HepG2 (cell line): ENCODE data around the gene GRB2. TPM values are rescaled to one million over a fixed set of nuclear protein-coding genes. Genes with fewer than 3 reads are reported as not detected.

Experiments
- ARNT2 ChIP-seq: sonication (generic); formaldehyde crosslinking; IDR thresholded peaks from 2 replicates; pipeline ENCODE4 v1.8.0; 2022; ENCODE audit warnings: mild to moderate bottlenecking, low read depth, missing genetic modification reagents, moderate library complexity
- CHD4 ChIP-seq: fragments of 200-600 bp; sonication (generic); IDR thresholded peaks from 2 replicates; pipeline ENCODE4 v1.7.0; 2017; ENCODE audit warnings: mild to moderate bottlenecking, low read length, borderline replicate concordance
- DNMT3B ChIP-seq: conservative IDR thresholded peaks from 2 replicates; pipeline ENCODE4 v1.6.1; 2016; ENCODE audit warnings: missing biosample characterization, control low read depth
- ETV6 ChIP-seq: sonication (generic); formaldehyde crosslinking; conservative IDR thresholded peaks from 2 replicates; pipeline ENCODE4 v1.4.0; 2020; ENCODE audit warnings: missing genetic modification reagents
- FLYWCH1 ChIP-seq: sonication (generic); formaldehyde crosslinking; IDR thresholded peaks from 2 replicates; pipeline ENCODE4 v1.8.1; 2023; ENCODE audit warnings: mild to moderate bottlenecking, missing genetic modification reagents
- GATAD2A ChIP-seq: IDR thresholded peaks from 2 replicates; pipeline ENCODE4 v1.6.1; 2016
- GPN1 ChIP-seq: sonication (generic); formaldehyde crosslinking; IDR thresholded peaks from 2 replicates; pipeline ENCODE4 v1.5.1; 2020; ENCODE audit warnings: missing genetic modification reagents, borderline replicate concordance
- KDM3A ChIP-seq: IDR thresholded peaks from 2 replicates; pipeline ENCODE4 v1.6.1; 2018; ENCODE audit warnings: low read depth, missing compliant biosample characterization
- KLF15 ChIP-seq: sonication (generic); formaldehyde crosslinking; IDR thresholded peaks from 2 replicates; pipeline ENCODE4 v1.8.1; 2023; ENCODE audit warnings: borderline replicate concordance, mild to moderate bottlenecking, inconsistent platforms, missing genetic modification reagents, mixed read lengths
- KLF9 ChIP-seq: IDR thresholded peaks from 2 replicates; pipeline ENCODE4 v1.6.1; 2016; ENCODE audit warnings: low read depth
- MATR3 ChIP-seq: sonication (generic); formaldehyde crosslinking; IDR thresholded peaks from 2 replicates; pipeline ENCODE4 v1.4.0; 2020; ENCODE audit warnings: missing genetic modification reagents
- MAZ ChIP-seq, 2 experiments: sonication (generic) in 1 of 2; formaldehyde crosslinking in 1 of 2; IDR thresholded peaks; 2 replicates each; pipeline versions ENCODE4 v1.5.0 to v1.6.1; 2012 to 2020; ENCODE audit warnings: low read depth in 2 of 2, mild to moderate bottlenecking in 2 of 2, borderline replicate concordance in 1 of 2, improper control_type of control experiment in 1 of 2, low read length in 1 of 2, missing genetic modification reagents in 1 of 2, moderate library complexity in 1 of 2
- MTF1 ChIP-seq: sonication (generic); formaldehyde crosslinking; IDR thresholded peaks from 2 replicates; pipeline ENCODE4 v1.5.0; 2020; ENCODE audit warnings: missing genetic modification reagents
- NCOA1 ChIP-seq: sonication (generic); formaldehyde crosslinking; IDR thresholded peaks from 2 replicates; pipeline ENCODE4 v1.9.0; 2021; ENCODE audit warnings: missing genetic modification reagents
- PPARG ChIP-seq: conservative IDR thresholded peaks from 2 replicates; pipeline ENCODE4 v1.6.1; 2016; ENCODE audit warnings: missing biosample characterization, missing genetic modification reagents
- SAP130 ChIP-seq: IDR thresholded peaks from 2 replicates; pipeline ENCODE4 v1.6.1; 2016; ENCODE audit warnings: low read depth
- SIN3A ChIP-seq: IDR thresholded peaks from 2 replicates; pipeline ENCODE4 v1.6.1; 2011; ENCODE audit warnings: low read depth, mild to moderate bottlenecking, control low read depth, low read length, borderline replicate concordance
- TMF1 ChIP-seq: sonication (generic); formaldehyde crosslinking; IDR thresholded peaks from 2 replicates; pipeline ENCODE4 v1.8.1; 2022; ENCODE audit warnings: low read depth, missing genetic modification reagents
- ZNF136 ChIP-seq: sonication (generic); formaldehyde crosslinking; IDR thresholded peaks from 2 replicates; pipeline ENCODE4 v1.8.1; 2022; ENCODE audit warnings: low read depth, mild to moderate bottlenecking, moderate library complexity, missing genetic modification reagents
- ZNF17 ChIP-seq: sonication (generic); formaldehyde crosslinking; IDR thresholded peaks from 2 replicates; pipeline ENCODE4 v1.5.0; 2020; ENCODE audit warnings: mild to moderate bottlenecking, missing genetic modification reagents
- ZNF333 ChIP-seq: sonication (generic); formaldehyde crosslinking; IDR thresholded peaks from 2 replicates; pipeline ENCODE4 v1.4.0; 2020; ENCODE audit warnings: mild to moderate bottlenecking, missing genetic modification reagents, borderline replicate concordance
- ZNF569 ChIP-seq: sonication (generic); formaldehyde crosslinking; IDR thresholded peaks from 2 replicates; pipeline ENCODE4 v1.5.0; 2020; ENCODE audit warnings: mild to moderate bottlenecking, missing genetic modification reagents, moderate library complexity, borderline replicate concordance
- ZNF816 ChIP-seq: sonication (generic); formaldehyde crosslinking; IDR thresholded peaks from 2 replicates; pipeline ENCODE4 v1.8.0; 2022; ENCODE audit warnings: missing genetic modification reagents, mild to moderate bottlenecking, borderline replicate concordance
- ZSCAN29 ChIP-seq: sonication (generic); formaldehyde crosslinking; conservative IDR thresholded peaks from 2 replicates; pipeline ENCODE4 v1.4.0; 2020; ENCODE audit warnings: mild to moderate bottlenecking, missing genetic modification reagents
- polyA plus RNA-seq, 8 experiments: library from polyadenylated mRNA; depleted of rRNA in 3 of 8; stranded (reverse) in 7 of 8; unstranded in 1 of 8; fragments of >200 nt; fragmentation: Illumina TruSeq in 4 of 8; extraction: Trizol in 4 of 8; gene quantifications; 2 replicates each; pipeline versions ENCODE4 v1.2.1 to v1.2.3, GENCODE V29; 2011 to 2016; ENCODE audit warnings: low read depth in 4 of 8, missing spikeins in 1 of 8, mixed read lengths in 1 of 8; ENCODE audit not compliant: insufficient read depth in 1 of 8
- total RNA-seq, 5 experiments: library from RNA; depleted of rRNA; stranded (reverse); fragments of >200 nt; fragmentation: Illumina TruSeq; extraction: Trizol; gene quantifications; 2 replicates each; pipeline ENCODE4 v1.2.3, GENCODE V29; 2016; ENCODE audit warnings: low read depth in 1 of 5
- TF ChIP-seq, protein P1 (sequence below): sonication (generic); formaldehyde crosslinking; IDR thresholded peaks from 2 replicates; pipeline ENCODE4; 2020; ENCODE audit warnings: missing genetic modification reagents, mild to moderate bottlenecking, borderline replicate concordance
- TF ChIP-seq, protein P2 (sequence below): sonication (generic); formaldehyde crosslinking; IDR thresholded peaks from 2 replicates; pipeline ENCODE4 v1.4.0; 2020; ENCODE audit warnings: mild to moderate bottlenecking, low read depth, missing genetic modification reagents

Gene GRB2
- total and polyA plus RNA-seq, 2 of the 13 experiments (the other 11 are each of a cell fraction or from before 2014, with no cell fraction given): 84.6 to 92.3 TPM

DNA sequence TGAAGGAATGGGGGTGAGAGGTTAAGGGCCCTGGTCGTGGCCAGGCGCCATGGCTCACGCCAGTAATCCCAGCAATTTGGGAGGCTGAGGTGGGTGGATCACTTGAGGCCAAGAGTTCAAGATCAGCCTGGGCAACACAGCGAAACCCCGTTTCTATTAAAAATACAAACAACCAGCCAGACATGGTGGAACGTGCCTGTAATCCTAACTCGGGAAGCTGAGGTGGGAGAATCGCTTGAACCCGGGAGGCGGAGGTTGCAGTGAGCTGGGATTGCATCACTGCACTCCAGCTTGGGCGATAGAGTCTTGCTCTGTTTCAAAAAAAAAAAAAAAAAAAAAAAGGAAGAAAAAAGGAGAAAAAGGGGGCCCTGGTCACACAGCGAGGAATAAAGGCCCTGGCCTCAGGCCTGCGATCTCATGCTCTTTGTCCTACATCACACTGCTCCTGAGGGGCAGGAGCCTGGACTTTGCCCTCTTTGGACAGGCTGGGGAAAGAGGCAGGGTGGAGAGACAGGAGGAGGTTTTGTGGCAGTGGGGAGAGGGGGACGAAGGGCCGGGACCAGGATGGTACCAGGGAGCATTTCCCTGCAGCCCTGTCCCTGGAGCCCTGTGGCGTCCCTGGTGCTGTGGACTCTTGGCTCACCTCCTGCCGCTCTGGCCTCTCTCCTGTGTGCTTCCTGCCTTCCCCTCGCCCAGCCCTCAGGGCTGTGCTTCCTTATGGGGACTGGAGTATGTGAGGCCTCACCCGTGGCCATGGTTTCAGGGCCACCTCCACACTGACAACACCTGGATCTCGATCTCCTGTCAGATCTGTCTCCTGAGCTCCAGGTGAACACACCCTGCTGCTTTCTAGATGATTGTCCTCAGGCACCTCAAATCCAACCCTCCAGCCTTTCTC lies 96.5 kb downstream of the GRB2 start (continued):
- TF ChIP-seq, protein P1, sequence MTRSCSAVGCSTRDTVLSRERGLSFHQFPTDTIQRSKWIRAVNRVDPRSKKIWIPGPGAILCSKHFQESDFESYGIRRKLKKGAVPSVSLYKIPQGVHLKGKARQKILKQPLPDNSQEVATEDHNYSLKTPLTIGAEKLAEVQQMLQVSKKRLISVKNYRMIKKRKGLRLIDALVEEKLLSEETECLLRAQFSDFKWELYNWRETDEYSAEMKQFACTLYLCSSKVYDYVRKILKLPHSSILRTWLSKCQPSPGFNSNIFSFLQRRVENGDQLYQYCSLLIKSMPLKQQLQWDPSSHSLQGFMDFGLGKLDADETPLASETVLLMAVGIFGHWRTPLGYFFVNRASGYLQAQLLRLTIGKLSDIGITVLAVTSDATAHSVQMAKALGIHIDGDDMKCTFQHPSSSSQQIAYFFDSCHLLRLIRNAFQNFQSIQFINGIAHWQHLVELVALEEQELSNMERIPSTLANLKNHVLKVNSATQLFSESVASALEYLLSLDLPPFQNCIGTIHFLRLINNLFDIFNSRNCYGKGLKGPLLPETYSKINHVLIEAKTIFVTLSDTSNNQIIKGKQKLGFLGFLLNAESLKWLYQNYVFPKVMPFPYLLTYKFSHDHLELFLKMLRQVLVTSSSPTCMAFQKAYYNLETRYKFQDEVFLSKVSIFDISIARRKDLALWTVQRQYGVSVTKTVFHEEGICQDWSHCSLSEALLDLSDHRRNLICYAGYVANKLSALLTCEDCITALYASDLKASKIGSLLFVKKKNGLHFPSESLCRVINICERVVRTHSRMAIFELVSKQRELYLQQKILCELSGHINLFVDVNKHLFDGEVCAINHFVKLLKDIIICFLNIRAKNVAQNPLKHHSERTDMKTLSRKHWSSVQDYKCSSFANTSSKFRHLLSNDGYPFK (CRISPR knock-in tag): no peak; the same call in 1 of the 2 replicates
- peak; percentile 67; the same call in 1 of the 2 replicates for TF ChIP-seq TMF1
- peak; percentile 65; the same call in 1 of the 2 replicates for TF ChIP-seq ZSCAN29 (CRISPR knock-in tag)
- peak; percentile 70; the same call in 1 of the 2 replicates for TF ChIP-seq ZNF17 (CRISPR knock-in tag)
- no peak for TF ChIP-seq MATR3 (CRISPR knock-in tag)
- peak; percentile 77; the same call in 1 of the 2 replicates for TF ChIP-seq ZNF816 (CRISPR knock-in tag)
- TF ChIP-seq SAP130 (CRISPR knock-in tag): peak; percentile 85
- TF ChIP-seq KLF9: peak; percentile 74; the same call in 1 of the 2 replicates
- no peak for TF ChIP-seq KLF15 (CRISPR knock-in tag)
- TF ChIP-seq ETV6 (CRISPR knock-in tag): no peak; the same call in 1 of the 2 replicates
- TF ChIP-seq ZNF136 (CRISPR knock-in tag): peak; percentile 53; the same call in 1 of the 2 replicates
- TF ChIP-seq GPN1: no peak; the same call in 1 of the 2 replicates
- peak; percentile 84 for TF ChIP-seq ARNT2 (CRISPR knock-in tag)
- no peak for TF ChIP-seq MAZ (IDR thresholded peaks at IDR 0.05; ENCODE audit: borderline replicate concordance, low read depth, low read length)
- TF ChIP-seq MAZ (CRISPR knock-in tag; IDR thresholded peaks at IDR 0.05; ENCODE audit: low read depth): peak; percentile 72
- TF ChIP-seq ZNF333 (CRISPR knock-in tag): no peak
- TF ChIP-seq GATAD2A (CRISPR knock-in tag): peak; percentile 88
- no peak for TF ChIP-seq CHD4
- peak; percentile 99 for TF ChIP-seq PPARG (CRISPR knock-in tag)
- TF ChIP-seq NCOA1: no peak
- no peak for TF ChIP-seq FLYWCH1 (CRISPR knock-in tag)
- no peak for TF ChIP-seq ZNF569 (CRISPR knock-in tag)
- TF ChIP-seq, protein P2, sequence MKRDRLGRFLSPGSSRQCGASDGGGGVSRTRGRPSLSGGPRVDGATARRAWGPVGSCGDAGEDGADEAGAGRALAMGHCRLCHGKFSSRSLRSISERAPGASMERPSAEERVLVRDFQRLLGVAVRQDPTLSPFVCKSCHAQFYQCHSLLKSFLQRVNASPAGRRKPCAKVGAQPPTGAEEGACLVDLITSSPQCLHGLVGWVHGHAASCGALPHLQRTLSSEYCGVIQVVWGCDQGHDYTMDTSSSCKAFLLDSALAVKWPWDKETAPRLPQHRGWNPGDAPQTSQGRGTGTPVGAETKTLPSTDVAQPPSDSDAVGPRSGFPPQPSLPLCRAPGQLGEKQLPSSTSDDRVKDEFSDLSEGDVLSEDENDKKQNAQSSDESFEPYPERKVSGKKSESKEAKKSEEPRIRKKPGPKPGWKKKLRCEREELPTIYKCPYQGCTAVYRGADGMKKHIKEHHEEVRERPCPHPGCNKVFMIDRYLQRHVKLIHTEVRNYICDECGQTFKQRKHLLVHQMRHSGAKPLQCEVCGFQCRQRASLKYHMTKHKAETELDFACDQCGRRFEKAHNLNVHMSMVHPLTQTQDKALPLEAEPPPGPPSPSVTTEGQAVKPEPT (CRISPR knock-in tag): peak; percentile 95
- TF ChIP-seq DNMT3B (CRISPR knock-in tag): no peak; the same call in 1 of the 2 replicates
- TF ChIP-seq MTF1 (CRISPR knock-in tag): no peak
- peak; percentile 72; the same call in 1 of the 2 replicates for TF ChIP-seq KDM3A (CRISPR knock-in tag)
- 0 out of 2 replicates have a peak, but pooled peaks have one; percentile 71 for TF ChIP-seq SIN3A
